Central memory CD8-positive, alpha-beta T cell (primary cell): ENCODE data around the gene AXIN1.
"Not testable (repeated sequence)": the region's sequence is repeated elsewhere in the genome, so short reads cannot be mapped to it uniquely, and the experiment has no call there.

Source experiments
- ATAC-seq: fragments of 150-1000 bp; cut with Tn5 transposase; replicated peaks from 2 replicates; pipeline ENCODE4 v1.10.0; 2022; ENCODE audit warnings: mild to moderate bottlenecking, moderate FRiP score, moderate number of reproducible peaks; ENCODE audit not compliant: poor library complexity, severe bottlenecking; ENCODE audit errors: extremely low read depth
- DNase-seq, 2 donors: peaks; one replicate each; pipeline ENCODE4 v3.0.0; 2021; ENCODE audit warnings: low spot score in 2 of 2
- H3K27ac Mint-ChIP-seq: one replicate; pipeline ENCODE4 v1.8.0; 2022; ENCODE audit warnings: low read depth, mild to moderate bottlenecking, moderate library complexity, mixed read lengths
- H3K27me3 Mint-ChIP-seq: one replicate; pipeline ENCODE4 v1.8.0; 2022; ENCODE audit warnings: mixed read lengths
- H3K36me3 Mint-ChIP-seq: one replicate; pipeline ENCODE4 v1.8.0; 2022; ENCODE audit warnings: mild to moderate bottlenecking, moderate library complexity, mixed read lengths; ENCODE audit not compliant: insufficient read depth
- H3K4me1 Mint-ChIP-seq: one replicate; pipeline ENCODE4 v1.8.0; 2022; ENCODE audit warnings: mixed read lengths
- H3K4me3 Mint-ChIP-seq: one replicate; pipeline ENCODE4 v1.8.0; 2022; ENCODE audit warnings: mild to moderate bottlenecking, moderate library complexity, mixed read lengths
- H3K9me3 Mint-ChIP-seq: one replicate; pipeline ENCODE4 v1.8.0; 2022; ENCODE audit warnings: mixed read lengths

AXIN1 gene

DNA sequence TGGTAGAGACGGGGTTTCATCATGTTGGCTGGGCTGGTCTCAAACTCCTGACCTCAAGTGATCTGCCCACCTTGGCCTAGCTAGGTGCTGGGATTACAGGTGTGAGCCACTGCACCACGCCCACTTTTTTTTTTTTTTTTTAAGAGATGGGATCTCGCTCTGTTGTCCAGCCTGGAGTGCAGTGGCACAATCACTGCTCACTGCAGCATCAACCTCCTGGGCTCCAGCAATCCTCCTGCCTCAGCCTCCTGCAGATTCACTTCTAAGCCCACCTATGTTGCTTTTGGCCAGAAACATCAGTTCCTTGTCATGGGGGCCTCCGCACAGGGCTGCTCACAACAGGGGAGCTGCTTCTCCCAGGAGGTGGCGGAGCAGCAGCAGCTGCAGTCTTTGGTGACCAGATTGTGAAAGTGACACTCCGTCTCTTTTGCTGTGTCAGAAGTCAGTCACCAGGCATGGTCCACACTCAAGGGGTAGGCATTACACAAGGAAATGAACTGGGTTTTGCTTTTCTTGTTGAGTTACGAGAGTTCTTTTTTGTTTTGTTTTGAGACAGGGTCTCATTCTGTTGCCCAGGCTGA lies 40.0 kb upstream of the AXIN1 start:
- ATAC-seq (peak; percentile 31), DNase-seq (no peak)
- peak overlapping the region; percentile 79 for H3K27ac Mint-ChIP-seq
- no peaks in the 10 kb centered on the region for H3K27me3 Mint-ChIP-seq
- peaks cover 6% of the 10 kb centered on the region for H3K36me3 Mint-ChIP-seq
- H3K9me3 Mint-ChIP-seq: no peaks in the 10 kb centered on the region
- peaks cover 21% of the 10 kb centered on the region for H3K4me1 Mint-ChIP-seq
- peak overlapping the region; percentile 38 for H3K4me3 Mint-ChIP-seq

- peak overlapping the region; percentile 38 for H3K4me3 Mint-ChIP-seq
Observed at GRCh38 chr16:391885-392335, 39.4 kb upstream of the AXIN1 start.

DNA sequence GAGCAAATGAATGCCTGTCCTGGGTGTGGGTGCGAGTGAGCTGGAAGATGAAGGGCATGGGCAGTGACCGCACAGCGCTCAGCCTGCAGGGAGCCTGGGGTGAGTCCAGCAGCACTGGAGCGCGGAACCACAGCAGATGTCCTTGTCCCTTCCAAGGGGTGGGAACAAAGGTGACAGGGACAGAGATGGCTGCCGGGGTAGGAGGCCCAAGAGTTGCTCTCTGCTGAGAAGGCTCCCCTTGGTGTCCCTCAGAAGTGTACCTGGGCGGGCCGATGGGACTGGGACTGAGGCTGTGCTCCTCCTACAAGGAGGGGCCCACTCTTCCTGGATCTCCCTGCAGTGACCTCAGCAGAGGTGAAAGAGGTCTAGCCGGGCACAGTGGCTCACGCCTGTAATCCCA lies 36.8 kb upstream of the AXIN1 start:
- DNase-seq: no peak
- Mint-ChIP-seq H3K27me3 (no peaks in the 10 kb centered on the region), H3K27ac (peak overlapping the region; percentile 38), H3K4me1 (peaks cover 13% of the 10 kb centered on the region), H3K36me3 (peaks cover 7% of the 10 kb centered on the region), H3K9me3 (no peaks in the 10 kb centered on the region), H3K4me3 (no peak overlapping the region)
- no peak for ATAC-seq

More at GRCh38 chr16:391885-392335, 39.4 kb upstream of the AXIN1 start:
- no peaks in the 10 kb centered on the region for H3K9me3 Mint-ChIP-seq
- ATAC-seq (peak; percentile 95), DNase-seq (peak; percentile 63 to 73)
- H3K4me1 Mint-ChIP-seq: peaks cover 21% of the 10 kb centered on the region
- peak overlapping the region; percentile 79 for H3K27ac Mint-ChIP-seq
- H3K27me3 Mint-ChIP-seq: no peaks in the 10 kb centered on the region
- H3K36me3 Mint-ChIP-seq: peaks cover 7% of the 10 kb centered on the region

DNA sequence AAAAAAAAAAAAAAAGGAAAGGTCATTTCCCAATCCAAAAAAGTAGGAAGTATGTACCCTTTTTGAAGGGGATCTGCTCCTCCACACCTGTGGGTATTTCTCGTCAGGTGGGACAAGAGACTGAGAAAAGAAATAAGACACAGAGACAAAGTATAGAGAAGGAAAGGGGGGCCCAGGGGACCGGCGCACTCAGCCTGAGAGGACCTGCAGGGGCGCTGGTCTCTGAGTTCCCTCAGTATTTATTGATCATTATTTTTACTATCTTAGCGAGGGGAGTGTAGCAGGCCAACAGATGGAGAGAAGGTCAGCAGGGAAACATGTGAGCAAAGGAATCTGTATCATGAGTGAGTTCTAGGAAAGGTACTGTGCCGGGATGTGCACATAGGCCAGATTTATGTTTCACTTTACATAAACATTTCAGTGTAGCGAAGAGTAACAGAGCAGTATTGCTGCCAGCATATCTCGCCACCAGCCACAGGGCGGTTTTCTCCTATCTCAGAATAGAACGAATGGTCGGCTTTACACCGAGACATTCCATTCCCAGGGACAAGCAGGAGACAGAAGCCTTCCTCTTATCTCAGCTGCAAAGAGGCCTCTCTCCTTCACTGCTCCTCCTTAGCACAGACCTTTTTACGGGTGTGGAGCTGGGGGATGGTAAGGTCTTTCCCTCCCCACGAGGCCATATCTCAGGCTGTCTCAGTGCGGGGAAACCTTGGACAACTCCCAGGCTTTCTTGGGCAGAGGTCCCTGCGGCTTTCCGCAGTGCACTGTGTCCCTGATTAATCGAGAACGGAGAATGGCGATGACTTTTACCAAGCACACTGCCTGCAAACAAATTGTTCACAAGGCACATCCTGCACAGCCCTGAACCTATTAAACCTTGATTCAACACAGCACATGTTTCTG lies 35.5 kb upstream of the AXIN1 start:
- H3K27me3 Mint-ChIP-seq, ATAC-seq, H3K9me3 Mint-ChIP-seq, DNase-seq, H3K36me3 Mint-ChIP-seq, H3K27ac Mint-ChIP-seq, H3K4me3 Mint-ChIP-seq: not testable (repeated sequence)
- peaks cover 20% of the 10 kb centered on the region for H3K4me1 Mint-ChIP-seq

- Mint-ChIP-seq H3K9me3 (no peaks in the 10 kb centered on the region), H3K4me3 (no peak overlapping the region), H3K4me1 (peaks cover 8% of the 10 kb centered on the region), H3K27ac (no peak overlapping the region), H3K27me3 (no peaks in the 10 kb centered on the region), H3K36me3 (peaks cover 5% of the 10 kb centered on the region)
- no peak for ATAC-seq
- no peak for DNase-seq
Observed at GRCh38 chr16:386641-387156, 34.2 kb upstream of the AXIN1 start.

GRCh38 chr16:383326-384051 lies 31.0 kb upstream of the AXIN1 start:
- peak overlapping the region; percentile 29 for H3K27ac Mint-ChIP-seq
- ATAC-seq: peak; percentile 26
- H3K27me3 Mint-ChIP-seq: no peaks in the 10 kb centered on the region

GRCh38 chr16:381789-382717 lies 29.5 kb upstream of the AXIN1 start, which contains the start of gene PGAP6:
Gene PGAP6 (minus strand): TSS chr16:381978. CDS start chr16:381821, 157 bp downstream.
- peak; percentile 47 for ATAC-seq
- no peaks in the 10 kb centered on the region for H3K9me3 Mint-ChIP-seq
- H3K27ac Mint-ChIP-seq: peak within 1 kb of the TSS; percentile 29
- H3K4me1 Mint-ChIP-seq: peaks cover 13% of the 10 kb centered on the region
- H3K27me3 Mint-ChIP-seq: no peaks in the 10 kb centered on the region
- peak within 1 kb of the TSS; percentile 77 for H3K4me3 Mint-ChIP-seq
- peaks cover 4% of the 10 kb centered on the region for H3K36me3 Mint-ChIP-seq
- DNase-seq: no peak

More at GRCh38 chr16:383326-384051, 31.0 kb upstream of the AXIN1 start:
- peak overlapping the region; percentile 64 for H3K4me3 Mint-ChIP-seq
- peaks cover 13% of the 10 kb centered on the region for H3K4me1 Mint-ChIP-seq
- H3K36me3 Mint-ChIP-seq: peaks cover 6% of the 10 kb centered on the region
- H3K9me3 Mint-ChIP-seq: no peaks in the 10 kb centered on the region
- no peak for DNase-seq

GRCh38 chr16:381012-381788 lies 28.7 kb upstream of the AXIN1 start:
- ATAC-seq (peak; percentile 47), DNase-seq (no peak)
- peaks cover 6% of the 10 kb centered on the region for H3K36me3 Mint-ChIP-seq
- H3K4me1 Mint-ChIP-seq: peaks cover 13% of the 10 kb centered on the region
- peak overlapping the region; percentile 77 for H3K4me3 Mint-ChIP-seq
- H3K27ac Mint-ChIP-seq: no peak overlapping the region
- H3K27me3 Mint-ChIP-seq: no peaks in the 10 kb centered on the region
- H3K9me3 Mint-ChIP-seq: no peaks in the 10 kb centered on the region

DNA sequence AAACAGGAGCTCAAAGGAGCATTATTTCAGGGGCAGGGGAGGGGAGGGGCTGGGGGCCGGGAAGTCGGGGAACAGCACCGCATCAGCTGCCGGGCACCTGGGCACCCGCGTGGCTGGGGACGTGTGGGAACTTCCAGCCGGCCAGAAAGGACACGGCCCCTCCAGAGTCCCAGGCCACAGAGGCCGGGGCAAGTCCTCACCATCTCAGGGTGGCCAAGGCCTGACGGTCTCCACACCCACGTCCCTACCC lies 28.2 kb upstream of the AXIN1 start:
- H3K36me3 Mint-ChIP-seq: peaks cover 6% of the 10 kb centered on the region
- peaks cover 13% of the 10 kb centered on the region for H3K4me1 Mint-ChIP-seq
- no peaks in the 10 kb centered on the region for H3K9me3 Mint-ChIP-seq
- ATAC-seq (no peak), DNase-seq (no peak)
- no peaks in the 10 kb centered on the region for H3K27me3 Mint-ChIP-seq
- H3K4me3 Mint-ChIP-seq: peak overlapping the region; percentile 77
- peak overlapping the region; percentile 38 for H3K27ac Mint-ChIP-seq

GRCh38 chr16:379961-380761 lies 27.6 kb upstream of the AXIN1 start:
- H3K27me3 Mint-ChIP-seq: no peaks in the 10 kb centered on the region
- H3K27ac Mint-ChIP-seq: peak overlapping the region; percentile 38
- H3K4me3 Mint-ChIP-seq: peak overlapping the region; percentile 77
- peaks cover 13% of the 10 kb centered on the region for H3K4me1 Mint-ChIP-seq
- no peak for ATAC-seq
- DNase-seq: no peak
- H3K36me3 Mint-ChIP-seq: peaks cover 6% of the 10 kb centered on the region
- H3K9me3 Mint-ChIP-seq: no peaks in the 10 kb centered on the region
